B cell (primary cell): ENCODE measurements around the gene CNIH1. TPM values are rescaled to one million over a fixed set of nuclear protein-coding genes. Genes with fewer than 3 reads are reported as not detected.

ENCODE experiments used
- polyA plus RNA-seq: library from polyadenylated mRNA; depleted of rRNA; stranded (reverse); fragments of >200 nt; gene quantifications from 2 replicates; pipeline ENCODE4 v1.2.3, GENCODE V29; 2012
- total RNA-seq, 2 donors: library from RNA; stranded (reverse); fragments of 120-200 nt in 1 of 2; gene quantifications; 1 replicate in 1 of 2; 2 replicates in 1 of 2; pipeline versions ENCODE4 v1.2.3 to v1.2.4, GENCODE V29; 2013 to 2022

CNIH1 gene
- total and polyA plus RNA-seq, 2 donors (not counting 1 experiment from before 2014, with no cell fraction given) = 42.8 to 66.4 TPM

Other genes with a start within 250 kb of the CNIH1 start
- 0.42 and 0.87 TPM in 2 replicates for gene CDKN3, start 44.4 kb downstream of the CNIH1 start, total RNA-seq
- 1.0 and 1.3 TPM in 2 replicates for gene CDKN3, start 44.4 kb downstream of the CNIH1 start, polyA plus RNA-seq
- 42.6 and 49.8 TPM in 2 replicates for gene GMFB, start 47.6 kb upstream of the CNIH1 start, total RNA-seq
- 13.6 and 27.4 TPM in 2 replicates for gene GMFB, start 47.6 kb upstream of the CNIH1 start, polyA plus RNA-seq
- gene CGRRF1, start 68.5 kb upstream of the CNIH1 start, total RNA-seq = 15.8 and 17.9 TPM in 2 replicates
- gene CGRRF1, start 68.5 kb upstream of the CNIH1 start, polyA plus RNA-seq = 10.0 and 18.6 TPM in 2 replicates
- gene SAMD4A, start 125.8 kb upstream of the CNIH1 start, total RNA-seq = 12.7 and 13.7 TPM in 2 replicates
- 5.6 and 5.7 TPM in 2 replicates for gene SAMD4A, start 125.8 kb upstream of the CNIH1 start, polyA plus RNA-seq